ENCODE measurements around the gene THAP12.

THAP12 gene

DNA sequence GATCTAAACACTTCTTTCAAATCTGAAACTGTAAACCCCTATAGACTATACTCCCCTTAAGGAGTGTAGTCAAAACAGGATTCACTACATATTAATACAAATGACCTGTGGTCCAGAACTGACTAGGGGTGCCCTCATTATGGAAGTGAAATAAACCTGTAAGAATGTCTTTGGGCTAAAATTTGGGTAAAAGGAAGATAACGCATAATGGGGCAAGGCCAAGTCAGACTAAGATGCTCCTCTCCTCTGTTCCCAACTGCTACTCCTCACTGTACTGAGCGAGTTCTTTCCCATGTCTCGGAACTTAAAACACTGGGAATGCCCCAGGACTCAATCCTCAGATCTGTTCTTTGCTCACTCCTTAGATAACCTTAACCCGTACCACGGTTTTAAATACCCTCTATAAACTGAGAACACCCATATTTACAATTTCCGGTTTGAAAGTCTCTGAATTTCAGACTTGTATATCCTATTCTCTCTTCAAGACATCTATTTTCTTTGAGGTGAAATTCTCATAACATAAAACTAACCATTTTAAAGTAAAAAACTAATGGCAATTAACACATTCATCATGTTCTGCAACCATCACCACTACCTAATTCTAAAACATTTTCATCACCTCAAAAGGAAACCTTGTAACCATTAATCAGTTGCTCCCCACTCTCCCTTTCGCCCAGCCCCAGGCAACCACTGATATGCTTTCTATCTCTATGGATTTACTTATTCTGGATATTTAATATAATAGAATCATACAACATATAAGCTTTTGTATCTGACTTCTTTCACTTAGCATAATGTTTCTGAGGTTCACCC lies 4.0 kb downstream of the THAP12 start:
- TF ChIP-seq, protein P1, sequence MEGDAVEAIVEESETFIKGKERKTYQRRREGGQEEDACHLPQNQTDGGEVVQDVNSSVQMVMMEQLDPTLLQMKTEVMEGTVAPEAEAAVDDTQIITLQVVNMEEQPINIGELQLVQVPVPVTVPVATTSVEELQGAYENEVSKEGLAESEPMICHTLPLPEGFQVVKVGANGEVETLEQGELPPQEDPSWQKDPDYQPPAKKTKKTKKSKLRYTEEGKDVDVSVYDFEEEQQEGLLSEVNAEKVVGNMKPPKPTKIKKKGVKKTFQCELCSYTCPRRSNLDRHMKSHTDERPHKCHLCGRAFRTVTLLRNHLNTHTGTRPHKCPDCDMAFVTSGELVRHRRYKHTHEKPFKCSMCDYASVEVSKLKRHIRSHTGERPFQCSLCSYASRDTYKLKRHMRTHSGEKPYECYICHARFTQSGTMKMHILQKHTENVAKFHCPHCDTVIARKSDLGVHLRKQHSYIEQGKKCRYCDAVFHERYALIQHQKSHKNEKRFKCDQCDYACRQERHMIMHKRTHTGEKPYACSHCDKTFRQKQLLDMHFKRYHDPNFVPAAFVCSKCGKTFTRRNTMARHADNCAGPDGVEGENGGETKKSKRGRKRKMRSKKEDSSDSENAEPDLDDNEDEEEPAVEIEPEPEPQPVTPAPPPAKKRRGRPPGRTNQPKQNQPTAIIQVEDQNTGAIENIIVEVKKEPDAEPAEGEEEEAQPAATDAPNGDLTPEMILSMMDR (IDR thresholded peaks at IDR 0.05; ENCODE audit: low read depth, low read length): no peak
- no peak overlapping the region for H3K4me3 ChIP-seq (ENCODE audit: low read depth, low read length)

DNA sequence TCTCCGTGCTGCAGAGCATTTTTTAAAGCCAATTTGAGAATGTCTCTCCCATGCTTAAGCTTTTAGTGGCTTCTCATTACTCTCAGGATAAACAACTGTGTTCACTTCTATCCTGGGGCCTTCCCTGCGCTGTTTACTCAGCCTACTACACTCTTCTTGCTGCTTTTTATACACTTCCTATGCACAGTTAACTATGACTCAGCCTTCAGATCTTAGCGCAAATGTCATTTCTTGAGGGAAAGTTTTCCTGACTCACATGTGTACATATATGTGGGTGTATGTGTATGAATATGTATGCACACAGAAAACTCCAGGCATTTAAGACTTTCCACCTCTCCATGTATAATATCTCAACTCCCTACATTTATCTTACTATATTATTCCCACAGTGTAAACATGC lies 9.8 kb downstream of the THAP12 start:
- TF ChIP-seq, protein P1 (IDR thresholded peaks at IDR 0.05; ENCODE audit: low read depth, low read length): no peak
- no peak overlapping the region for H3K4me3 ChIP-seq (ENCODE audit: low read depth, low read length)

DNA sequence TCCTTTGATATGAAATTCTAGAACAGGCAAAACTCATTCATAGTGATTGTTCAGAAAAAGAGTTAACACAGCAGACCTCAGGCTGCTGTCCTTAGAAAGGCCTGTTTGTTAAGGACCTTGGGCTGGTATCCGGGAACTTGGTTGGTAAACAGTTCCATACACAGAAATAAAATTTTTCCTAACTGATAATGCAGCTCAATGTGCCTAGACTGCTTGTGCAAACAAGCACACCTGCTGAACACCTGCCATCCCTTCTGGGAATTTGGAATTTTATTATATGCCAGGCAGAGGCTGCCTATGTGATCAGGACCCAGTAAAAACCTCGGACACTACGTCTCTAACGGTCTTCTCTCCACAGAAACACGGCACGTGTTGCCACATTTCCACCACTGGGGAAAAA lies 11.5 kb downstream of the THAP12 start:
- TF ChIP-seq, protein P1 (IDR thresholded peaks at IDR 0.05; ENCODE audit: low read depth, low read length): no peak
- H3K4me3 ChIP-seq (ENCODE audit: low read depth, low read length): no peak overlapping the region

DNA sequence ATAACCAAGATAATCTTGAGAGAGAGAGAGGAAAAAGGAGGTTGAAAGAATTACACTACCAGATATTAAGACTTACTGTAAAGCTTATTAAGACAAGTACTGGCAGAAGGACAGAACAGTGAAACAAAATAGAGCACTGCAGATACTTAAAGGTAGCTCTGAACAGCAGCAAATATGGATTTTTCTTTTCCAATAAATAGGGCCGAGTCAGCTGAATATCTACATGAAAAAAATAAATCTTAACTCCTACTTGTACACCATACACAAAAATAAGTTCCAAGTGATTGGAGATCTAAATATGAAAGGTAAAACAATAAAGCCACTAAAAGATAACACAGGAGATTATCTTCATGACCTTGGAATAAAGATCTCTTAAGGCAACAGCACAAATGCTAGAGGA lies 12.4 kb downstream of the THAP12 start:
- TF ChIP-seq, protein P1 (IDR thresholded peaks at IDR 0.05; ENCODE audit: low read depth, low read length): no peak
- H3K4me3 ChIP-seq (ENCODE audit: low read depth, low read length): no peak overlapping the region

DNA sequence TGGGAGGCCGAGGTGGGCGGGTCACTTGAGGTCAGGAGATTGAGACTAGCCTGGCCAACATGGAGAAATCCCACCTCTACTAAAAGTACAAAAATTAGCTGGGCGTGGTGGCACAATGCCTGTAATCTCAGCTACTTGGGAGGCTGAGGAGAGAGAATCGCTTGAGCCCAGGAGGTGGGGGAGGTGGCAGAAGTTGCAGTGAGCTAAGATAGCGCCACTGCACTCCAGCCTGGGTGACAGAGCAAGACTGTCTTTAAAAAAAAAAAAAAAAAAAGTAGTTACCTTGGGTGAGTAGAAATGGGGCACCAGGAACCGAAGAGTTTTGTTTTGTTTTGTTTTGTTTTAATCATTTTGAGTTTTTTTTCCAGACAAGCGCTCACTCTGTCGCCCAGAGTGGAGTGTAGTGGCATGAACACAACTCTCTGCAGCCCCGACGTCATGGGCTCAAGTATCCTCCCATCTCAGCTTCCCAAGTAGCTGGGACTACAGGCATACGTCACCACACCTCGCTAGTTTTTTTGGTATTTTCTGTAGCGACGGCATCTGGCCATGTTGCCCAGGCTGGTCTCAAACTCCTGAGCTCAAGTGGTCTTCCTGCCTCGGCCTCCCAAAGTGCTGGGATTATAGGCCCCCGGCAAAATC lies 15.8 kb downstream of the THAP12 start:
- H3K4me3 ChIP-seq (ENCODE audit: low read depth, low read length): no peak overlapping the region
- TF ChIP-seq, protein P1 (IDR thresholded peaks at IDR 0.05; ENCODE audit: low read depth, low read length): no peak

DNA sequence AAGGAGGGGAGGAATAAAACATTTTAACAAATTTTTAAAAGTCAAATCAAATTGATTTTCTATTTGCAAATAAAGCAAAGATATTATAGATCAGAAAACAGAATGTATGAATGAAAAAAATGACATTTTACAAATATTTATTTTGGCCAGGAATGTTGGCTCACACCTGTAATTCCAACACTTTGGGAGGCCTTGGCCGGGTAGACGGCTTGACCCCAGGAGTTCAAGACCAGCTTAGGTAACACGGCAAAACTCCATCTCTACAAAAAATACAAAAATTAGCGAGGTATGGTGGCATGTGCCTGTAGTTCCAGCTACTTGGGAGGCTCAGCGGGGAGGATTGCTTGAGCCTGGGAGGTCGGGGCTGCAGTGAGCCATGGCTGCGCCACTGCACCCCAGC lies 18.2 kb downstream of the THAP12 start:
- H3K4me3 ChIP-seq (ENCODE audit: low read depth, low read length): no peak overlapping the region
- TF ChIP-seq, protein P1 (IDR thresholded peaks at IDR 0.05; ENCODE audit: low read depth, low read length): no peak

DNA sequence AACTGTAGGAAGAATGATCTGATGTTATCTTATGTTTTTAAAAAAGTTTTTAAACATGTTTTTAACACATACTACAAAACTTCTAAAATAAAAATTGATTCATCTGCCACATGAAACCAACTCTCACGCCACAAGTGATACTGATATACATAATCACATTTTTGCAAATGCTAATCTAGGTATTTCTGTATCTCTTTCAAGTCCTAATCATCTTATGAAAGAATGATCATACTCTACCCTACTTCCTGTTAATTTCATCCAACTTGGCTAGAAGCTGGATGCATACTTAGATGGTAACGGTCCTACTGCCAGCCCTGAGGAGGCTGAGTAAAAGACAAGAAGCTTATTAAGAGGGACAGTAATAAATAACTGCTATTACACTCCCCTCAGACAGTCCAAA lies 19.2 kb downstream of the THAP12 start:
- H3K4me3 ChIP-seq (ENCODE audit: low read depth, low read length): no peak overlapping the region
- TF ChIP-seq, protein P1 (IDR thresholded peaks at IDR 0.05; ENCODE audit: low read depth, low read length): no peak

Measured in WI38 (cell line).